NCI-H2107 treated with DMSO at 0.1 percent for 48 hours (cell line): ENCODE results near the gene TMEM255B.
"Not testable (repeated sequence)": the region's sequence is repeated elsewhere in the genome, so short reads cannot be mapped to it uniquely, and the experiment has no call there.

Experiments used
- DNase-seq: peaks from one replicate; lab custom pipeline; 2025; ENCODE audit not compliant: unreplicated experiment; lab: John Stamatoyannopoulos, UW

The TMEM255B gene

DNA sequence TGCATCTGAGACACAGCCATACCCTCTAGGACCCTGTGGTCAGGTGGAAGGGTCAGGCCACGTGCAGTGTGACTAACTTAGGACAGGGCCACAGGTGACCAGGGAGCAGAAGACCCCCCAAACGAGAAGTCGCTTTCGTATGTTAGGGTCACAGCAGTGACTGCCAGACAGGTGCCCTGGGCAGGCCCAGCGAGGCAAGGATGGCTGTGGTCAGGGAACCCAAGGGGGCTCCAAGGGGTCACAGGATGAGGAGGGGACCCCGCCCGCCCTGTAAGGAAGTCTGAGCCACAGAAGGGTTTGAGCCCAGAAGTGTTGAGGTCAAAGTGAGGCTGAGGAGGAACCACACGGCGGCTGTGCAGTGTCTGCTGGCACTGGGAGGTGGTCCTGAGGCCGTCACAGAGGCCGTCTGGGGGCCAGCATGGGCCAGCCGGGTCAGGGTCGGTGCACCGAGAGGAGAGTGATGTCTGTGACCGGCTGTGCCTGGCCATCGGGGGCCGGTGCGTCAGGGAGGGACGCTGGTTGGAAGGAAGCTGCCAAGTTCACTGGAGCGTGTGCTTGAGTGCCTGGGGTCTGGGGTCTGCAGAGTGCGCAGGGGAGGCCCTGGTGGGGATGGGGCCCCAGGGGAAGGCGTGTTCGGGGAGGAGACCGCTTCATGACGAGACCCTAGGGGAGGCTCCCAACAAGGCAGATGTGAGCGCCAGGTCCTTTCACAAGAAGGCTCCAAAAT, 24.8 kb upstream of the TMEM255B start:
- no peak for DNase-seq

- DNase-seq: no peak
Measured at GRCh38 chr13:113734826-113735125, 24.2 kb upstream of the TMEM255B start.

DNA sequence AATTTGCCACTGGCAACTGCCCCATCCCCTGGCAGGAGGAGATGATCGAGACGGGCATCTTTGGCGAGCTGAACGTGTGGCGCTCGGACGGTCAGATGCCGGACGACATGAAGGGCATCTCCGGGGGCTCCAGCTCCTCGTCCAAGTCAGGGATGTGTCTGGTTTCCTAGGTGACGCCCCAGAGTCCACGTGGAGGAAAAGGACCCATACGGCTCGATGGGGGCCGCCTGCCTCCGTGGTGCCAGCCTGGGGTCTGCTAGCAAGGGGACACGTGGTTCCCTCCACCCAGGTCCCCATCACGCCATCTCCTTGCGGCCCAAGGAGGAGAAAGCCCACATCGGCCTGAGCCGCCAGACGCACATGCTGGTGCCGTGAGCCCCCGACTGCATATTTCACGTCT, 23.8 kb upstream of the TMEM255B start:
- DNase-seq: no peak

GRCh38 chr13:113735750-113736149, 23.3 kb upstream of the TMEM255B start:
- DNase-seq: no peak

DNA sequence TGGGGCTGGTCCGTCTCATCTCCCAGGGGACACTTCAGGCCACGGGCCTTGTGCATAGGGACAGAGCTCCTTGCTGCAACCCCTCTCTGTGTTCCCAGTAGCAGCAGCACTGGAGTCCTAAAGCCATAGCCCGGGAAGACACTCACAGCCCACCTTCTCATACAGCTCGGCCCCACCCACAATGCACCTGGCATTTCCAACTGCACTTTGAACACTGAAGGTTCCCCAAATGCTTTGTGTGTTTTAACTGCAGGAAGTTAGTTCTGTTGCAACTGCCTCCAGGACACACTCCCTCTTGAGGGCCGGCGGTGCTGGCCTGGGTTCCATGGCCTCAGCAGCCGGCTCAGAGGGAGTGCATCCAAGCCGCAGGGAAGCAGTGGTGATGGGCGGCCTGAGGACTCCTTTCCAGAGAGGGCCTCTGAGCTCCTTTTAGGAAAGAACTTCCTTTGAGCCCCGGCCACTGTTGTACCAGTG, 22.7 kb upstream of the TMEM255B start:
- DNase-seq: no peak

DNA sequence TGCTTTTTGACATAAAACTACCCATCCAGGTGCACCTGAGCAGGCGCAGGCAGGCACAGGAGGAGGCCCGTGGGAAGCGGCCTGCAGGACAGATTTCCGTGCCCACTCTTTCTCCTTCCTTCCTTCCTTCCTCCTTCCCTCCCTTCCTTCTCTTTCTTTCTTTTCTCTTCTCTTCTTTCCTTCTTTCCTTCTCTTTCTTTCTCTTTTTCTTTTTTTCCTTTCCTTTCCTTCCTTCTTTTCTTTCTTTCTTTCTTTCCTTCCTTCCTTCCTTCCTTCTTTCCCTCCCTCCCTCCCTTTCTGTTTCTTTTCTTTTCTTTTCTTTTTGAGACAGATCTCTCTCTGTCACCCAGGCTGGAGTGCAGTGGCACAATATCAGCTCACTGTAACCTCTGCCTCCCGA, 21.2 kb upstream of the TMEM255B start:
- no peak for DNase-seq

GRCh38 chr13:113739527-113740285, 19.3 kb upstream of the TMEM255B start:
- no peak for DNase-seq

- no peak for DNase-seq
Measured at GRCh38 chr13:113740286-113740556, 18.8 kb upstream of the TMEM255B start.

- no peak for DNase-seq
Measured at GRCh38 chr13:113740661-113741060, 18.4 kb upstream of the TMEM255B start.

DNA sequence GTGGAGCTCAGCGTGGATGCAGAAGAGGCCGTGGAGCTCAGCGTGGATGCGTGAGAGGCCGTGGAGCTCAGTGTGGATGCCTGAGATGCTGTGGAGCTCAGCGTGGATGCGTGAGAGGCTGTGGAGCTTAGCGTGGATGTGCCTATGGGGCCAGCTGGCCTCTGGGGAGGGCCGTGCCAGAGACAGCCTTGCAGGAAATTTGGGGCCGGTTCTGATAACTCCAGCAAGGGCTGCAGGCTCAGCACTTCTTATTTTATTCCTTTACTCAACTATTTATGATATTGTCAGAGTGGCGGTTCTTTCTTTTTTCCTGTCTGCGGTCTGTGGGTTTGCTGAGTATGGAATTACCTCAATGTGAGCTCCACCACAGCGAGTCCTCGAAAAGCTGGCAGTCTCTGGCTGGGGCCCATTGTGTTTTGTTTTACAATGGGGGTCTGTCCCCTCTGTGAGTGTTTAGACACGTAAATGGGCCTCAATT, 17.8 kb upstream of the TMEM255B start:
- peak; percentile 68 for DNase-seq

GRCh38 chr13:113742000-113742441, 17.0 kb upstream of the TMEM255B start:
- DNase-seq: no peak

GRCh38 chr13:113742445-113743120, 16.4 kb upstream of the TMEM255B start:
- no peak for DNase-seq

DNA sequence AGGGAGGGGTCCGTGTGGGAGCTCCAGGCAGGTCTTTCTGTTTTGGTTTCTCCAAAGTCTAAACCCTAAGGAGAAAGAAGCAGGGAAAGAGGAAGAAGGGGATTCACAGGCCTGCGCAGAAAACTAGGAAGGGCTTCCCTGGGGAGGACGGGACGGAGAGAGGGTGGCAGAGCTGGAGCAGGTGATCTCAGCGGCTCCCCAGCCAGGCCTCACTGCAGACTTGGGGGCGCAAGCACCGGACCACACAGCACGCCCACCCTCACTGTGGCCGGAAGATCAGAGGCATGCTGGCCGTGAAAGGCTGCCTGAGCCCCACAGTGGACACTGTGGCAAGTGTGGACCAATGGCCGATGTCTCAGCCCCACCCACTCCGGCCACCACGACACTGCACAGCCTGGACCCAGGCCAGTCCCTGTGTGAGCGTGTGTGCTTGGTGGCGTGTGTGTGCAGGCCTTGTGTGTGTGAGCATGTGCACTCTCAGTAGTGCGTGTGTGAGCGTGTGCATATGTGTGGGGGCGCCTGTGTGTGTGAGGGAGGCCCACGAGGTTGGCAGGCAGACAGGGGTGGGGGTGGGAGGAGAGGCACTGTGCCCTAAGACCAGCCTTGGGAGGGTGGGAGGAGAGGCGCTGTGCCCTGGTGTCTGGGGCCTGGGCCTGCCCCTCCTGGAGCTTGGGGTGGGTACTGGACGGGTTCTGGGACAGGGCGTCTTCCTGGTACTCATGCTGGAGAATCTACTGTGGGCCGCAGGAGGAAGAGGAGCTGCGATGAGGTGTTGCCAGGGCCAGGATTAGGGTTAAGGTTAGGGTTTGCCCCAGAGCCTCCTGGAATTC, 15.4 kb upstream of the TMEM255B start:
- no peak for DNase-seq

GRCh38 chr13:113744197-113745000, 14.6 kb upstream of the TMEM255B start:
- peak; percentile 76 for DNase-seq

GRCh38 chr13:113745059-113745458, 14.0 kb upstream of the TMEM255B start:
- DNase-seq: no peak

GRCh38 chr13:113745500-113746142, 13.4 kb upstream of the TMEM255B start:
- DNase-seq: not testable (repeated sequence)

DNA sequence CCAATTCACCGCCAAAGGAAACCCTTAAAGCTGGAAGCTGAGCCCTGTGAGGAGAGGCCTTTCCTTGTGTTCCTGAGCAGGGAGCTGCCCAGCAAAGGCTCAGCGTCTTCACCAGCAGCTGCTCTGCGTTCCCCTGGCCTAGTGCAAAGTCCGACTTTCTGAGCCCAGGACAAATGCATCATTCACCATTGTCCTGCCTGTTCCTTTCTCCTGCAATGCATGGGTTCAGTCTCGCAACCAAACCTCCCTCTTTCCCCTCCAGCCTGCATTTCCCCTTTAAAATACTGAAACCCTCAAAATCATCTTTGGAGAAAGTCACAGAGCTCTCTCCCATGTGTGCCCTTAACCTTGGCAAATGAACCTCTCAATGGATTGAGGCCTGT, 12.9 kb upstream of the TMEM255B start:
- no peak for DNase-seq

- no peak for DNase-seq
Measured at GRCh38 chr13:113746671-113747070, 12.4 kb upstream of the TMEM255B start.

- no peak for DNase-seq
Measured at GRCh38 chr13:113747291-113747833, 11.7 kb upstream of the TMEM255B start.
